Thyroid gland (tissue), 4 donors: ENCODE results near the gene NEBL. TPM values are rescaled to one million over a fixed set of nuclear protein-coding genes. Genes with fewer than 3 reads are reported as not detected.

Source experiments
- DNase-seq, 2 donors: peaks; one replicate each; pipeline ENCODE4 v3.0.0-alpha.2; 2019
- H3K27ac ChIP-seq, 3 donors: fragments of 200-600 bp; sonication (generic); 1 replicate in 2 of 3; 2 replicates in 1 of 3; pipeline ENCODE4 v1.5.1; 2016 to 2019; ENCODE audit warnings: mild to moderate bottlenecking in 1 of 3, moderate library complexity in 1 of 3
- H3K27me3 ChIP-seq: fragments of 200-600 bp; sonication (generic); one replicate; pipeline ENCODE4 v1.5.1; 2019
- H3K36me3 ChIP-seq, 2 donors: fragments of 200-600 bp; sonication (generic); one replicate each; pipeline ENCODE4 v1.5.1; 2016 to 2019
- H3K4me1 ChIP-seq, 2 donors: fragments of 200-600 bp; sonication (generic); one replicate each; pipeline ENCODE4 v1.5.1; 2017 to 2019
- H3K4me3 ChIP-seq, 3 donors: fragments of 200-600 bp; sonication (generic); replicated peaks in 1 of 3; 1 replicate in 2 of 3; 2 replicates in 1 of 3; pipeline ENCODE4 v1.5.1; 2016; ENCODE audit warnings: mild to moderate bottlenecking in 1 of 3
- H3K9me3 ChIP-seq: fragments of 200-600 bp; sonication (generic); one replicate; pipeline ENCODE4 v1.5.1; 2017
- POLR2A ChIP-seq, 2 donors: fragments of 450-650 bp; IDR thresholded peaks; one replicate each; pipeline ENCODE4 v1.6.1; 2017; ENCODE audit warnings: antibody characterized with exemption in 2 of 2, mild to moderate bottlenecking in 2 of 2, moderate library complexity in 1 of 2
- WGBS, 2 donors: methylation state at CpG; one replicate each; pipeline ENCODE4 v1.1.5; 2017; 5-methylcytosine and 5-hydroxymethylcytosine counted together
- intact Hi-C: fragments of 100-400 bp; cut with DNase I; formaldehyde crosslinking; loops from one replicate; pipeline ENCODE4 v1.15.1; 2023
- total RNA-seq, 4 donors: library from RNA; depleted of rRNA; stranded (reverse); fragments of >200 nt; gene quantifications; one replicate each; pipeline ENCODE4 v1.2.3, GENCODE V29; 2016
- TF ChIP-seq, protein P1 (sequence below), 6 experiments: fragments of 200-600 bp in 3 of 6; fragments of 450-650 bp in 3 of 6; sonication (generic) in 3 of 6; IDR thresholded peaks; one replicate each; pipeline ENCODE4 v1.5.1; 2016 to 2019; ENCODE audit warnings: antibody characterized with exemption in 6 of 6, mild to moderate bottlenecking in 2 of 6, inconsistent platforms in 1 of 6, moderate library complexity in 1 of 6

Gene NEBL
- total RNA-seq, 4 donors from 2014 or later, result 163 to 269 (median 214) TPM

DNA sequence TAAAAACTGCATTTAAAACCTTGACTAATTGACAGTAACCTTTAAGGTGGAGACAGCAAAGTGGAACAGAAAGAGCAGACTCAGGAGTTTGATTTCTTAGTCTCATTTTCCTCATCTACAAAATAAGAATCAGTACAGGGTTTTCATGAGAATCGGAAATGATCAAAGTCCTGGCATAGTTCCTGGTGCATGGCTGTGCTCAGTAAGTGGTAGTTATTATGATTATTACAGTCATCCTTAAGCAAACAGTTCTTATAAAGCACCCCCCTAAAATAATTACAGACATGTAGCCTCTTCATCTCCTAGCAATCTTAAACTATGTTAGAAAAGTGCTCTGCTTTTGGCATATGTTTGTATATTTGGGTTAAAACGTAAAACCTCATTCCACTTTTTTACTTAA is 18.0 kb downstream of the NEBL start:
- Histone ChIP-seq H3K27ac (no peak overlapping the region), H3K4me3 (no peak overlapping the region), H3K27me3 (no peaks in the 10 kb centered on the region), H3K9me3 (no peaks in the 10 kb centered on the region), H3K36me3 (peaks cover 0 to 3% of the 10 kb centered on the region in 2 donors), H3K4me1 (no peaks in the 10 kb centered on the region)
- 87 to 88% methylated on average over 2 of the region's 2 CpGs for WGBS, 2 donors
- no peak for DNase-seq
- intact Hi-C loops, result no loop called here
- TF ChIP-seq, protein P1, sequence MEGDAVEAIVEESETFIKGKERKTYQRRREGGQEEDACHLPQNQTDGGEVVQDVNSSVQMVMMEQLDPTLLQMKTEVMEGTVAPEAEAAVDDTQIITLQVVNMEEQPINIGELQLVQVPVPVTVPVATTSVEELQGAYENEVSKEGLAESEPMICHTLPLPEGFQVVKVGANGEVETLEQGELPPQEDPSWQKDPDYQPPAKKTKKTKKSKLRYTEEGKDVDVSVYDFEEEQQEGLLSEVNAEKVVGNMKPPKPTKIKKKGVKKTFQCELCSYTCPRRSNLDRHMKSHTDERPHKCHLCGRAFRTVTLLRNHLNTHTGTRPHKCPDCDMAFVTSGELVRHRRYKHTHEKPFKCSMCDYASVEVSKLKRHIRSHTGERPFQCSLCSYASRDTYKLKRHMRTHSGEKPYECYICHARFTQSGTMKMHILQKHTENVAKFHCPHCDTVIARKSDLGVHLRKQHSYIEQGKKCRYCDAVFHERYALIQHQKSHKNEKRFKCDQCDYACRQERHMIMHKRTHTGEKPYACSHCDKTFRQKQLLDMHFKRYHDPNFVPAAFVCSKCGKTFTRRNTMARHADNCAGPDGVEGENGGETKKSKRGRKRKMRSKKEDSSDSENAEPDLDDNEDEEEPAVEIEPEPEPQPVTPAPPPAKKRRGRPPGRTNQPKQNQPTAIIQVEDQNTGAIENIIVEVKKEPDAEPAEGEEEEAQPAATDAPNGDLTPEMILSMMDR (IDR thresholded peaks at IDR 0.05), result no peak

DNA sequence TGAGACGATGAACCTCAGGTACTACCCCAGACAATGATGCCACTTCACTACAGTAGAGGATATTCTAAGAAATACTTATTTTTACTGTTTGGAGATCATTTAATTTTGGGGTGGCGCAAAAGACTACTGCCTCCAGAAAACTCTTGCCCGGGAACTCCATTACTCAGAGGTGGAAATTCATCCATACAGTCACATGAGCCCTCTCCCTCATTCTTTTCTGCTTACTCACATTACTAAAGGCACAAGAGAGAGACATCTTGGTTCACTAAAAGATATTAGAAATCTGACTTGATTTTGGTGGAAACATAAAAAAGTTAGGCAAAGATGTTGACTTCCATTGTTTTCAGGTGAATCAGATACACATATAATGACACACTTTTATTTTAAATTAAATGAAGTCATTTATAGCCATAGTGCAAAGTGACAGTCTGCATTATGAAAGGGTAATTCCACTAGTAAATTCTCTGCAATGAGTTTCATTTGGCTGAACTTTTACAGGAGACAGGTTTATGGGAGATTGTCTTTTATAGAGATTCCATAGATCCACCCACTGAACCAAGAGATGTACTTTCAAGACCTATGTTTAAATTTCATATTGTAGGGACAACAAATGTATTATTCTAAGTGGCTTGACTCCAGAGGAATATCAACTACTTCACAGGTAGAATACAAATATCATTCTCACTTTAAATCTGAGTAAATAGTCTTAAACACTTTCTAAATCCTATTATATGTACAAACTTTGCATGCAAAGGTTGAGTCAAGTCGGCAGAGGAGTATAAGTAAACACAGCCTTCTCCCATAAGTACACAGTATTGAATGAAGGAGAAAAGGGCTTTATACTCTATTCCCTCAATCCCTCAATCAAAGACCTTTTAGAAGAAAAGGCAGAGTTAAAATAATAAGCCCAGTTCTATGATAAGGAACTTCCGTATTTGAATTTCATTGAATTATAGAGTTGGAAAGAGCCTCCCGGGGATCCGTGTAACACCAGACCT is 18.8 kb downstream of the NEBL start:
- no peak overlapping the region for H3K4me3 ChIP-seq
- intact Hi-C loops, result no loop called here
- no peaks in the 10 kb centered on the region for H3K27me3 ChIP-seq
- H3K4me1 ChIP-seq, result no peaks in the 10 kb centered on the region
- no peak for TF ChIP-seq POLR2A (IDR thresholded peaks at IDR 0.05)
- TF ChIP-seq, protein P1 (IDR thresholded peaks at IDR 0.05), result no peak
- H3K36me3 ChIP-seq, result peaks cover 0 to 3% of the 10 kb centered on the region in 2 donors
- DNase-seq, result no peak
- H3K27ac ChIP-seq, result no peak overlapping the region
- H3K9me3 ChIP-seq, result no peaks in the 10 kb centered on the region
- 88 to 90% methylated on average over 7 of the region's 7 CpGs for WGBS, 2 donors

DNA sequence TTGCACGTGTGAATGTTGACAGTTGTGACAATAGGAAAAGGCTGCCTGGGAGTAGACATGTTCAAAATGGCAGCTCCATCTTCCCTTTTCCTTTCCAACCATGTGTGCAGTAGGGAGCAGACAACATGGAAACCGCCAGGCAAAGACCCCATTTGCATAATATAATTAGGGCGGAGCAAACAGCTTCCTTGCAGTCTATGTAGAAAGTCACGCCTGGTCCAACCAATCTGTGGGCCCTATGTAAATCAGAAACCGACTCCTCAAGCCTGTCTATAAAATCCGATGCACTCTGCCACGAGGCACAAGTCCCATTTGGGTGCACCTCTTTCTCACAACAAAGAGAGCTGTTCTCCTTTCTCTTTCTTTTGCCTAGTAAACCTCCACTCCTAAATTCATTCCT is 19.6 kb downstream of the NEBL start:
- TF ChIP-seq, protein P1 (IDR thresholded peaks at IDR 0.05), result no peak
- no peak for TF ChIP-seq POLR2A (IDR thresholded peaks at IDR 0.05)
- Histone ChIP-seq H3K36me3 (peaks cover 0 to 3% of the 10 kb centered on the region in 2 donors), H3K9me3 (no peaks in the 10 kb centered on the region), H3K27ac (no peak overlapping the region), H3K4me3 (no peak overlapping the region), H3K4me1 (no peaks in the 10 kb centered on the region), H3K27me3 (no peaks in the 10 kb centered on the region)
- intact Hi-C loops, result no loop called here
- DNase-seq, result no peak
- 80 to 82% methylated on average over 7 of the region's 7 CpGs for WGBS, 2 donors

DNA sequence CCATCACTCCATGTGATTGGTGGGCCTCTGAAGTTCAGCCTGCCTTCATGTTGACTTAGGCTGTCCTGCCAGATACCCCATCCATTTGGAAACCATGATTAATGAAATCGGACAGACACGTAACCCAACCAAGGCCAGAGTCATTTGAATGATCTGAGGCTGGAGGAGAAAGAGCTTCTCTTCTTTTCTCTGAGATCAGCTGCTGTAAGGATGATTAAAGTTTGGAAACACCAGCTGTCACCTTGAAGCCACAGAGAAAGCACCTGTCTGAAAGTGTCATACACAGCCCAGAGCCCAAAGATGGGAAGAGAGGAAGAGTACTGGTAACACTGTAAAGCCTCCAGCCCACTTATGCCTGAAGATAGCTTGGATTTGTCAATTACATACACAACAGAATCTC is 22.9 kb downstream of the NEBL start:
- WGBS, 2 donors, result 95 to 100% methylated on average over 2 of the region's 2 CpGs
- no peak for TF ChIP-seq POLR2A (IDR thresholded peaks at IDR 0.05)
- TF ChIP-seq, protein P1 (IDR thresholded peaks at IDR 0.05), result no peak
- Histone ChIP-seq H3K27ac (no peak overlapping the region), H3K36me3 (peaks cover 0 to 4% of the 10 kb centered on the region in 2 donors), H3K4me3 (no peak overlapping the region), H3K9me3 (no peaks in the 10 kb centered on the region), H3K27me3 (no peaks in the 10 kb centered on the region), H3K4me1 (no peaks in the 10 kb centered on the region)
- no peak for DNase-seq
- intact Hi-C loops, result no loop called here

DNA sequence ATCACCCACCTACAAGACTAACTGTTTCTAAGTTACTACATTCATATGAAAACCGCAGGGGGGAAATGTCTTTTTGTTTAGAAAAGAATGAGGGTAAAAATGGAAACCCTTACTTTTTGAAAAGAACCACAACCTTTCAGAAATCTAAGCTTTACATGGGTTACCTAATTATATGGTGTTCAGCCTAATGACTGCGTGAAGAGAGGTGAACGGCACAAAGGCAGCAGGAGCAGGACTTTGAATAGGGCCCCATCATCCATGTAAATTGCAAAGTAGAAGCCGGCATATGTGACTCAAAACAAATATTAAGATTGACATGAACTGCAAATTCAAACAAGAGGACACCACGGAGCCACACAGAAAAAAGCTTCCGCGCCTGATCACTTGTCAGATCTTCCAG is 25.1 kb downstream of the NEBL start:
- H3K4me3 ChIP-seq, result no peak overlapping the region
- H3K4me1 ChIP-seq, result no peaks in the 10 kb centered on the region
- H3K27ac ChIP-seq, result no peak overlapping the region
- no peaks in the 10 kb centered on the region for H3K27me3 ChIP-seq
- DNase-seq, result no peak
- H3K36me3 ChIP-seq, result peaks cover 3 to 14% of the 10 kb centered on the region in 2 donors
- no peak for TF ChIP-seq POLR2A (IDR thresholded peaks at IDR 0.05)
- TF ChIP-seq, protein P1 (IDR thresholded peaks at IDR 0.05), result no peak
- H3K9me3 ChIP-seq, result no peaks in the 10 kb centered on the region
- intact Hi-C loops, result no loop called here
- 87% methylated on average over 7 of the region's 7 CpGs for WGBS, 2 donors
